Measurements from ENCODE around the gene ACTR8.

- no peak for TF ChIP-seq CTCF (conservative IDR thresholded peaks at IDR 0.05; ENCODE audit: low read depth, low read length)
- no peak for TF ChIP-seq EZH2 (IDR thresholded peaks at IDR 0.05; ENCODE audit: low read length, unreplicated experiment)
- TF ChIP-seq EZH2phosphoT487 (IDR thresholded peaks at IDR 0.05; ENCODE audit: borderline replicate concordance, low read length): no peak
Observed at GRCh38 chr3:53846851-53847155, 35.1 kb downstream of the ACTR8 start.

Data from PC-3 (cell line).